Uterus (tissue), 4 donors: ENCODE results near the gene PTPRJ. TPM values are rescaled to one million over a fixed set of nuclear protein-coding genes. Genes with fewer than 3 reads are reported as not detected.

ENCODE experiments used
- DNase-seq, 2 donors: peaks; one replicate each; pipeline ENCODE4 v3.0.0-alpha.2; 2019 to 2020
- H3K27ac ChIP-seq, 2 donors: fragments of 200-600 bp; sonication (generic); 1 replicate in 1 of 2; 2 replicates in 1 of 2; pipeline ENCODE4 v1.5.1; 2016 to 2018
- H3K27me3 ChIP-seq, 2 donors: fragments of 200-600 bp; sonication (generic); one replicate each; pipeline ENCODE4 v1.5.1; 2018 to 2019; ENCODE audit warnings: control low read depth in 1 of 2
- H3K36me3 ChIP-seq, 2 donors: fragments of 200-600 bp; sonication (generic); one replicate each; pipeline ENCODE4 v1.5.1; 2019; ENCODE audit warnings: control low read depth in 1 of 2
- H3K4me1 ChIP-seq, 2 donors: fragments of 200-600 bp; sonication (generic); one replicate each; pipeline ENCODE4 v1.5.1; 2018 to 2019; ENCODE audit warnings: control low read depth in 1 of 2
- H3K4me3 ChIP-seq, 2 donors: fragments of 200-600 bp; sonication (generic); 1 replicate in 1 of 2; 2 replicates in 1 of 2; pipeline ENCODE4 v1.5.1; 2018 to 2019; ENCODE audit warnings: mild to moderate bottlenecking in 1 of 2
- H3K9me3 ChIP-seq, 2 donors: fragments of 200-600 bp; sonication (generic); one replicate each; pipeline ENCODE4 v1.5.1; 2019; ENCODE audit warnings: control low read depth in 1 of 2
- POLR2A ChIP-seq, 2 donors: fragments of 450-650 bp; IDR thresholded peaks; one replicate each; pipeline ENCODE4 v1.6.1; 2016; ENCODE audit warnings: antibody characterized with exemption in 2 of 2, mild to moderate bottlenecking in 1 of 2, moderate library complexity in 1 of 2
- intact Hi-C: fragments of 100-400 bp; cut with DNase I; formaldehyde crosslinking; loops from one replicate; pipeline ENCODE4 v1.15.1; 2023; ENCODE audit warnings: low total_unique reads
- total RNA-seq, 4 donors: library from RNA; depleted of rRNA in 3 of 4; stranded (reverse); fragments of >200 nt in 3 of 4; gene quantifications; one replicate each; pipeline versions ENCODE4 v1.1.0 to v1.2.4, GENCODE V29; 2014 to 2023
- TF ChIP-seq, protein P1 (sequence below), 4 experiments: fragments of 200-600 bp in 2 of 4; fragments of 450-650 bp in 2 of 4; sonication (generic) in 2 of 4; IDR thresholded peaks; one replicate each; pipeline ENCODE4 v1.5.1; 2016 to 2019; ENCODE audit warnings: antibody characterized with exemption in 4 of 4, mild to moderate bottlenecking in 2 of 4, moderate library complexity in 1 of 4
- donor health status: DM: yes; HTN: yes; CAD: no.

PTPRJ gene
- total RNA-seq, 4 donors from 2014 or later: 2.1 to 22.1 (median 7.1) TPM

DNA sequence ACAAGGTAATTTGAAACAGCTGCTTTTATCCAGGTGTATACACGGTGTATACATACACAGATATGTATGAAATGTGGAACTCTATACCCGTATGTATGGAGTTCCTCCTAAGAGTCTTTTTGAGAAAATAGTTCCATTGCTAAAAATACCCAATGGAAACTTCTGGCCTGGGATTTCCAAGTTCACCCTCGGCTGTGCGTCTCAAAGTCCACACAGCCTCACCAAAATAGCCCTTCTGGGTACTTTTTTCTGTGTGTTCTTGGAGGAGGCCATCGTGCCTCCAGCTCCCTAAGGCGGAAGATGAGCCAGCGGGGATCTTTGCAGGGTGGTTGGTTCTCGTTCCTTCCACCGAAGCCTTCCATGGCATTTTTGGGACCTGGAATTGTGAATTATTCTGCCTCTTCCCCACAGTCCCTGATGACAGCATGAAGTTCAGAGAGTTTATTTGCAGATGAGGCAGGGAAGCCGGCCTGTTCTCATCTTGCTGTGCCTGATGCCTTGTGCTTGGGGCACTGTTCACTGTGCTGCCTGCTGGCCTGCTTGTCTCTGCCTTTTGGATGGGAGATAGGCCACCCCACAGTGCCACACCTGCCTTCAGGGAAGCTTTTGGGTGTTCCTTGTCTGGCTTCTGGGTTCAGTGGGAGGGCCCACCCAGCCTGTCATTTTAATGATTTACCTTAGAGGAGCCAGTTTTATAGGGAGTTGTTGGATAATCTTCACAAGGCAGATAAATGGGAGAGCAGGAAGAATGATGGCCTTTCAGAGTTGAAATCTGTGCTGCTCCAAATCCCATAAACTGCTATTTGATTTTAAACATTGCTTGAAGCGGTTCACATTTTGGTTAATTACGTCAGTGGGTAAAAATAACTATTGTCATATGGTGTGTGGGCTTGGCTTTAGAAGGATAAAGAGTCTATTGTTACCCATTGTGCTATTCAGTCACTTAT lies 123.5 kb downstream of the PTPRJ start:
- no peaks in the 10 kb centered on the region for H3K27me3 ChIP-seq
- no peak for DNase-seq
- no peaks in the 10 kb centered on the region for H3K9me3 ChIP-seq
- intact Hi-C loops: no loop called here
- H3K4me1 ChIP-seq: peaks cover 0 to 4% of the 10 kb centered on the region in 2 donors
- TF ChIP-seq, protein P1, sequence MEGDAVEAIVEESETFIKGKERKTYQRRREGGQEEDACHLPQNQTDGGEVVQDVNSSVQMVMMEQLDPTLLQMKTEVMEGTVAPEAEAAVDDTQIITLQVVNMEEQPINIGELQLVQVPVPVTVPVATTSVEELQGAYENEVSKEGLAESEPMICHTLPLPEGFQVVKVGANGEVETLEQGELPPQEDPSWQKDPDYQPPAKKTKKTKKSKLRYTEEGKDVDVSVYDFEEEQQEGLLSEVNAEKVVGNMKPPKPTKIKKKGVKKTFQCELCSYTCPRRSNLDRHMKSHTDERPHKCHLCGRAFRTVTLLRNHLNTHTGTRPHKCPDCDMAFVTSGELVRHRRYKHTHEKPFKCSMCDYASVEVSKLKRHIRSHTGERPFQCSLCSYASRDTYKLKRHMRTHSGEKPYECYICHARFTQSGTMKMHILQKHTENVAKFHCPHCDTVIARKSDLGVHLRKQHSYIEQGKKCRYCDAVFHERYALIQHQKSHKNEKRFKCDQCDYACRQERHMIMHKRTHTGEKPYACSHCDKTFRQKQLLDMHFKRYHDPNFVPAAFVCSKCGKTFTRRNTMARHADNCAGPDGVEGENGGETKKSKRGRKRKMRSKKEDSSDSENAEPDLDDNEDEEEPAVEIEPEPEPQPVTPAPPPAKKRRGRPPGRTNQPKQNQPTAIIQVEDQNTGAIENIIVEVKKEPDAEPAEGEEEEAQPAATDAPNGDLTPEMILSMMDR (IDR thresholded peaks at IDR 0.05): no peak
- TF ChIP-seq POLR2A (IDR thresholded peaks at IDR 0.05): no peak
- peak overlapping the region; percentile 21 to 56 for H3K27ac ChIP-seq
- no peak overlapping the region for H3K4me3 ChIP-seq
- no peaks in the 10 kb centered on the region for H3K36me3 ChIP-seq

DNA sequence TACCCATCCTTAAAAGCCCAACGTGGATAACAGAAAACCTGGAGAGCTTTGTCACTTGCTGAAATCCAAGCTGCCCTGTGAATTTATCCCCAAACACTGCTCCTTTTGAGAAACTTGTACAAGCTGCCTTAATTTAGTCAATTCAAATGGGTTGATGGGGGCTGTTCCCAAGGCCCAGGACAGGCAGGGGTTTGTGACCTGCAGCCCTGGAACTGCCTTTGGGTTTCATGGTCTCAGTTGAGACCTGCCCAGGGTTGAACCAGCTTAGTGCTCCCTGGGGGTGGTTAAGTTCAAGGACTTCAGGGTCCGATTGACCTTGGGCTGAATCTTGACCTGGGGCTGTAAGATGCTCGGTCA lies 124.2 kb downstream of the PTPRJ start:
- H3K36me3 ChIP-seq: no peaks in the 10 kb centered on the region
- no peak overlapping the region for H3K4me3 ChIP-seq
- intact Hi-C loops: no loop called here
- peak overlapping the region in 1 of 2 donors; percentile 56 for H3K27ac ChIP-seq
- no peaks in the 10 kb centered on the region for H3K27me3 ChIP-seq
- no peak for DNase-seq
- TF ChIP-seq POLR2A (IDR thresholded peaks at IDR 0.05): no peak
- TF ChIP-seq, protein P1 (IDR thresholded peaks at IDR 0.05): no peak
- H3K9me3 ChIP-seq: no peaks in the 10 kb centered on the region
- H3K4me1 ChIP-seq: peaks cover 0 to 4% of the 10 kb centered on the region in 2 donors

DNA sequence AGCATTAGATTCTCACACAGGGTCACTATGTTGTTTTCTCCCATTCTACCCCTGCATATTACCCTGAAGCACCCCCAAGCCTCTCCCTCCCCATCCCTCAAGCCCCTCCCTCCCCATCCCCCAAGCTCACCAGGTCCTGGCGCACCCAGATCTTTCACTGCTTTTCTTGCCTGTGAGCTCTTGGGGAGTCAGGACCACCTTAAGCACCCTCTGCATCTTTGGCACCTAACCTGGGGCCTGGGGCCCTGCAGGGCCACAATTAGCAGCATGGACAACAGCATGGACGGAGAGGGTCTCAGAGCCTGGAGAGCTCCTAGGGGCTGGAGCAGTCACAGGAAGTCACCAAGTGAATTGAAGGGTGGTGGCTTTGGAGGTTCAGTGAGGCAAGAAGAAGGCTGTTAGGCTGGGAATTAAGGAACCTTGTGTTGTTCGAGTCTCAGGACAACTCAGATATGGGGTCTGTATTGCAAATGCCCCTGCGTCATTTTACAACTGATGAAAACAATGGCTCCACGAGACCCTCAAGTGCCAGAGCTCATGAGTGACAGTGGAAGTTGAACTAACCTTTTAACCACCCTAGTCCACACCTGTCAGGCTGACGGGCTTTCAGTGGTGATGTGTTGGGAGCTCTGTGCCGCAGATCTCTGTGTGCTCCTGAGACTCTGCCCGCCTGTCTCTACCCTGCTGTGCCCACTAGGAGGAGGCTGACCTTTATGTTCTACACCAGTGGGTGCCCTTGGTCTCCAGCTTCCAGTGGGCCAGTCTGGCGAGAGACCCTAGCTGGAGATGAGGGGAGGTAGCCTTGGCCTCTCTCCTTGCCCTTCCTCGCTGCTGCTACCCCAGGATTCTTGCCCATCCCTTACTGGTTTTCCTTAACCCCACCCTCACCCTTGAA lies 125.0 kb downstream of the PTPRJ start:
- DNase-seq: no peak
- no peak overlapping the region for H3K27ac ChIP-seq
- H3K36me3 ChIP-seq: no peaks in the 10 kb centered on the region
- H3K4me1 ChIP-seq: peaks cover 0 to 4% of the 10 kb centered on the region in 2 donors
- no peaks in the 10 kb centered on the region for H3K9me3 ChIP-seq
- no peak overlapping the region for H3K4me3 ChIP-seq
- intact Hi-C loops: loop anchor here (5.0 kb wide), 1 partner anchor 168 kb away; no protein-coding TSS in a partner anchor
- no peaks in the 10 kb centered on the region for H3K27me3 ChIP-seq
- no peak for TF ChIP-seq POLR2A (IDR thresholded peaks at IDR 0.05)
- TF ChIP-seq, protein P1 (IDR thresholded peaks at IDR 0.05): no peak

DNA sequence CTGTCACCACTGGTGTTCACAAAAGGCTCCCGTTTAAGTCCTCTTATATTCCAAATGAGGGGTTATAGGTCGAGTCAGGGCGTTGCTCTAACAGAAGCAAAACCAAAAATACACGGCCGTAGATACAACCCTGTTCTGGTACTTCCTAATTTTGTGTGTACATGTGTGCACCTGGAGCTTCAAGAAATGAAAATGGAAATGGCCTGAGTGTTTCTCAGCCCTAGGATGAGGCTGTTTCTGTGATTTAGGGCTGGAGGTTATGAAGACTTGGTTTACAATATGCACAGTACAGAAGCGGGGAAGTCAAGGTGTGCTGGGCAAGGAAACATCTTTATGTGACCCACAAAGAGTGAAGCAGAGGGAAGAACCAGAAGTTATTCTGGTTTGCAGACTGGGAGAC lies 125.8 kb downstream of the PTPRJ start:
- no peaks in the 10 kb centered on the region for H3K36me3 ChIP-seq
- TF ChIP-seq, protein P1 (IDR thresholded peaks at IDR 0.05): no peak
- no peak for TF ChIP-seq POLR2A (IDR thresholded peaks at IDR 0.05)
- no peak overlapping the region for H3K4me3 ChIP-seq
- DNase-seq: no peak
- intact Hi-C loops: loop anchor here (5.0 kb wide), 1 partner anchor 169 kb away; no protein-coding TSS in a partner anchor
- H3K27me3 ChIP-seq: no peaks in the 10 kb centered on the region
- no peak overlapping the region for H3K27ac ChIP-seq
- peaks cover 0 to 4% of the 10 kb centered on the region in 2 donors for H3K4me1 ChIP-seq
- no peaks in the 10 kb centered on the region for H3K9me3 ChIP-seq
